ENCODE results near the gene CATSPERZ. TPM values are rescaled to one million over a fixed set of nuclear protein-coding genes. Genes with fewer than 3 reads are reported as not detected.
A peak's percentile ranks its signal among the peaks of the same experiment; 100 is the strongest.

Gene CATSPERZ
- total and polyA plus RNA-seq, 9 of the 15 experiments (the other 6 are each of a cell fraction or from before 2014, with no cell fraction given) = 0.86 to 8.5 (median 3.5) TPM

GRCh38 chr11:64261556-64262080 is 38.5 kb upstream of the CATSPERZ start (continued):
- TF ChIP-seq RREB1 (CRISPR knock-in tag; IDR thresholded peaks at IDR 0.05) = no peak
- TF ChIP-seq ARHGAP35 (IDR thresholded peaks at IDR 0.05; ENCODE audit: partially characterized antibody) = no peak

GRCh38 chr11:64262271-64263002 is 37.7 kb upstream of the CATSPERZ start:
- Histone ChIP-seq H3K4me1 (replicated peaks in 1 of 2; ENCODE audit: control insufficient read depth in 2 of 2, insufficient read depth in 2 of 2, low read length in 2 of 2) (peaks cover 0 to 46% of the 10 kb centered on the region in 2 experiments; a peak in 2 of 5 replicates), H3K4me3 (no peak overlapping the region), H3K79me2 (ENCODE audit: control insufficient read depth, insufficient read depth, low read length) (no peaks in the 10 kb centered on the region), H2AFZ (ENCODE audit: low read depth, low read length) (no peak overlapping the region), H3K36me3 (ENCODE audit: control insufficient read depth, insufficient read depth, low read length) (peaks cover 91% of the 10 kb centered on the region), H4K20me1 (replicated peaks; ENCODE audit: control insufficient read depth, insufficient read depth, low read length) (0 out of 2 replicates have a peak, but pooled peaks cover 4% of the 10 kb centered on the region), H3K27ac (ENCODE audit: extremely low read depth, low read depth, low read length) (no peak overlapping the region), H3K9me3 (replicated peaks; ENCODE audit: control insufficient read depth, insufficient read depth, low read depth, low read length) (no peaks in the 10 kb centered on the region), H3K4me2 (ENCODE audit: insufficient read depth, low read length) (no peak overlapping the region), H3K9me1 (ENCODE audit: control insufficient read depth, insufficient read depth, low read length) (no peaks in the 10 kb centered on the region), H3K9ac (ENCODE audit: insufficient read depth in 1 of 2, low read depth in 2 of 2, low read length in 2 of 2) (peak overlapping the region in 1 of 2 experiments; percentile 67; a peak in 1 of 4 replicates), H3K27me3 (ENCODE audit: control insufficient read depth in 2 of 2, insufficient read depth in 2 of 2, low read length in 2 of 2) (no peaks in the 10 kb centered on the region)
- intact Hi-C loops (cut with micrococcal nuclease) = no loop called here
- no TSS peak for BruUV-seq (replicated peaks)
- in situ Hi-C loops (cut with MboI) = no loop called here
- ATAC-seq (no peak), FAIRE-seq (no peak), DNase-seq (ENCODE audit: extremely low read depth in 1 of 4, low spot score in 3 of 4) (peak in 1 of 4 experiments; percentile 5)
- TF ChIP-seq KLF6 (CRISPR knock-in tag; IDR thresholded peaks at IDR 0.05; ENCODE audit: borderline replicate concordance) (no peak), ZBTB33 (CRISPR knock-in tag; IDR thresholded peaks at IDR 0.05) (peak; percentile 47; the same call in 1 of the 2 replicates), POLR2G (IDR thresholded peaks at IDR 0.05; ENCODE audit: low read depth, low read length) (peak; percentile 49; the same call in 1 of the 2 replicates)
- ChIA-PET POLR2A (interaction anchor here (0.6 to 2.4 kb wide), 4 partner anchors 10 to 429 kb away, joined by 3 to 7 read pairs (median 4); partner anchors contain the start of gene PLCB3), CTCF (ENCODE audit: low intra/inter-chr PET ratio) (no interaction called here)
- 95% methylated on average over 36 of the region's 42 CpGs for WGBS (ENCODE audit: insufficient coverage, low coverage, missing lambda C conversion rate)
